Activated CD4-positive, alpha-beta T cell treated with anti-CD3 and anti-CD28 coated beads, Interleukin-10, Interleukin-2, amounts not matched to agents 100 ng/mL and 50 ng/mL, durations not matched to agents 16 hours and 8 hours (primary cell): ENCODE measurements around the gene DOLK.
"Not testable (repeated sequence)": the region's sequence is repeated elsewhere in the genome, so short reads cannot be mapped to it uniquely, and the experiment has no call there.

Source experiments
- DNase-seq: peaks from one replicate; pipeline ENCODE4 v3.0.0-alpha.2; 2020

DOLK gene

DNA sequence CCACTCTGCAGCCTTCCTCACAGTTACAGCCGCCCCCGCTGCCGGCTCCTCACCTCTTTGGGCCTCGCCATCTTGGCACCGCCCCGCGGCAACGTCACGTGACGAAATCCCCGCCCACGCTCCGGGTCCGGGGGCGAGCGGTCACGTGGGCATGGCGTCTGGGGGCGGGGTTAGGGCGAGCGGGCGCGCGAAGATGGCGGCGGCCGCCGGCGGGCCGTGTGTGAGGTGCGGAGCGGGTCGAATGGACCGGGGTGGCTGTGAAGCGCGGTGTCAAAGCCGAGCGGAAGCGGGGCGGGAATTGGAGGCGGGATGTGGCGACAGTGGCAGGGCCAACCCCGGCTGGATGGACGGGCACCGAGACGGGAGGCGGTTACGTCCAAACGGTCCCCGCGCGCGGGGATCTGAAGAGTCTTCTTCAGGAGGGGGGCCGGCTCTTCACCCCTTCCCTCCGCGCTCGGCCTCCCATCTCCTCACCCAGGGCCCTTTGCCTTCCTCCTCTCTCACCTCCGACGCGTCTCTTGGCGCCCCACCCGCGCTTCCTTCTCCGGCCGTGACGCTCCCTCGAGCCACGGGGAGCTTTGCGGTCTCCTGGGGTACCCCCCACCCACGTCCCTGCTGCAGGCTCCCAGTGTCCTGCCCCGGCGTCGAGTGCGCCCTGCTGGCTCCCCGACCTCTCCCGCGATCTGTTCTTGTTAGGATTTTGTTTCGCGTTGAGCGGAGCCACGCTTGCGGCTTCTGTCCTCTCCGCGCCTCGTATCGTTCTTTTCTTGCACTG, at the start of gene DOLK, which contains the start of gene NUP188:
Gene DOLK, minus strand, starts transcription at position 77 of the 775 bp plus-strand sequence. CDS start 300 bp downstream, outside the sequence.
Gene NUP188, plus strand, starts transcription at position 173 of the 775 bp plus-strand sequence. Its CDS starts 21 bp downstream, at position 194.
- peak; percentile 98 for DNase-seq

DNA sequence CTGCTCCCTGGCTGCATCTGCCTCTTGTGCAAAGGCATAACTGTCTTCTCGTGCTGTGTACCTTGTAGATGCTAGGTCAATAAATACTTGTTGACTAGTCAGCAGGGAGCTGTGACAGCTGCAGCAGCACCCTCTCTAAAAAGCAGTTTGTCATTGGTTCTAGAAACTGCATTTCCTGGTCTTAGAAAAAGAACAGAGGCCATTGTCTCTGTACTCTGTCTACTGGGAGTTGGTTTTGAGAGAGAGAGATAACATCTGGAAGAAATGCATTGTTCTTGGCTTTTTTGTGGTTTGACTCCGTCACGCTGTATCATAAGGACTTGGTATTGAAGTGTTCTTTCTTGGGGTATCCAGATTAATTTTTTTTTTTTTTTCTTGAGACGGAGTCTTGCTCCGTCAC, 48.4 kb upstream of the DOLK start:
- DNase-seq: no peak

DNA sequence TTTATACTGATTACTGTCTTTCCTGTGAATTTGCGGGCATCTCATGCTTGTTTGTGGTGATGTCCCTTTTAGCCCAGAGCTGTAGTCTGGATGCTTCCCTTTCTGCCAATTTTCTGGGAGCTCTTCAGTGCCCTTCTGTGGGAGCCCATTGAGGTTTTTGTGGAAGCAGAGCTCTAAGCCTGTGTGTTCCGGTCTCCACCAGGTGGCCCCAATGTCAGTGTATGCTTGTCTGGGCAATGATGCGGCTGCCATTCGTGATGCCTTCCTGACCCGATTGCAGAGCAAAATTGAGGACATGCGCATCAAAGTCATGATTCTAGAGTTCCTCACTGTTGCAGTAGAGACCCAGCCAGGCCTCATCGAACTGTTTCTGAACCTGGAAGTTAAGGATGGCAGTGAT, 45.6 kb upstream of the DOLK start:
- DNase-seq: no peak

DNA sequence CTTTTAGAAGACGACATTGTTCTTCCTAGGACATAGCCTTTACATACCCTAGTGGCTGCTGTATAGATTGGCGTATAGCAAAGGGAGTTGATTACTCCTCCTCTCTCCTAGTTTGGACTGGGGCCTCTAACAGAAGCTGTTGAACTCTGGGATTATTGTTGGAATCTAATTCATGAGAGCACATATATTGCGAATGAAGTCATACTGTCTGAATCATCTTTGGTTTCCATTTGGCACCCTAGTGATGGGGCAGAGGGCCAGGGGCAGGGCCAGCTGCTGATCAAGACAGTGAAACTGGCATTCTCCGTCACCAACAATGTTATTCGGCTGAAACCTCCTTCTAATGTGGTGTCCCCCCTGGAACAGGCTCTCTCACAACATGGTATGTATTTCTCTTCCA, 40.4 kb upstream of the DOLK start:
- no peak for DNase-seq

DNA sequence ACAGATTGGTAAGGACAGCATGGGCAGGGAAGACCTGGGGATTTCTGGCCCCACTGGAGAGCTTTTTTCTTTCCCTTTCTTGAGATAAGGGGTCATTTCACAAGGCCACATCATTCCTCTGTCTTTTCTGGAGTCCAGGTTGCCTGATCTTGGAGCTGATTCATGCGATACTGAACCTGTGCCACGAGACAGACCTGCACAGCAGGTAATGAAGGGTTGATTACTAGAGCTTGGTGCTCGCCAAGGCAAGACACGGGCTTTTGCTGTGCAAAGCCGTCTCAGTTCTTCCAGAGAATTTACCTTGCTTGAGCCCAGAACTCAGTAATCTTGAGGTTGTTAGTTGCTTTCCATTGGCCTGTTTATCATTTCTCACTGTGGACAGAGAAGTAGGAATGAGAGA, 39.3 kb upstream of the DOLK start:
- DNase-seq: no peak

DNA sequence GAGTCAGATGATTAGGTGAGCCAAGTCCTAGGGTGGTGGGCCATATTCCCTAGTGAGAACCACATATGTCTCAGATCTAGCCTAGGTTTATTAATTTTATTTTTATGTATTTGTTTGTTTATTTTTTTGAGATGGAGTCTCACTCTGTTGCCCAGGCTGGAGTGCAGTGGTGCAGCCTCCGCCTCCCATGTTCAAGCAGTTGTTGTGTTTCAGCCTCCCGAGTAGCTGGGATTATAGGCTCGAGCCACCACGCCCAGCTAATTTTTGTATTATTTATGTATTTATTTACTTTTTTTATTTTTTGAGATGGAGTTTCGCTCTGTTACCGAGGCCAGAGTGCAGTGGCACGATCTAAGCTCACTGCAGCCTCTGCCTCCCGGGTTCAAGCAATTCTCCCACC, 36.1 kb upstream of the DOLK start:
- DNase-seq: no peak

DNA sequence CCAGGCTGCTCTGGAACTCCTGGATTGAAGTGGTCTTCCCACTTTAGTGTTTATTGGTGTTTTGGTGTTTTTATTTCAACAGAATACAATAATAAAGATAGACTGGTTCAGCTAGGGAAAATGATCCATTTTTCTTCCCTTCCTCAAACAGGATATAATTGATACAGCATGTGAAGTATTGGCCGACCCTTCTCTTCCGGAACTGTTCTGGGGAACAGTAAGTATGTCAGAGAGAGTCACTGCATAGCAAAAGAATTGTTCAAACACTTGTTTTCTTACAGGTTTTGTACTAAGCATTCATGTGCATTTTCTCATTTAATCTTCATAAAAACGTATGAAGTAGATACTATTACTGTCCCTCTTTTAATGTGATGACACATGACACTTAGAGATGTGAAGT, 31.7 kb upstream of the DOLK start:
- no peak for DNase-seq

DNA sequence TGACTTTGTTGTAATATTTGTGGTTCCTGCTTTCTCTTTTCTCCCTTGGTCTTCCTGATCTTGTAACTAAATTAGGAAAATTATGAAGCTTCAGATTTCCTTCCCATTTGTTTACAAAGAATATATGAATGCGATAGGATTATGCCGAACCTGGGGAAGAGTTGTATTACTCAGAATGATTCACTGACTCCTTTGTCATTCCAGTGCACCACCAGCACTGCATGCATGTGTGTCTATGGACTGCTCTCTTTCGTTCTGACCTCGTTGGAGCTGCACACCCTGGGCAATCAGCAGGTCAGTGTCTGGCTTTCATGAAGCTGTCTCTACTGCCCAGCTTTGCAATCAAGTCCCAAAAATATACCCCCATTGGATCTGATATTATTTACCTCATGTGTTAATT, 25.6 kb upstream of the DOLK start:
- DNase-seq: no peak

DNA sequence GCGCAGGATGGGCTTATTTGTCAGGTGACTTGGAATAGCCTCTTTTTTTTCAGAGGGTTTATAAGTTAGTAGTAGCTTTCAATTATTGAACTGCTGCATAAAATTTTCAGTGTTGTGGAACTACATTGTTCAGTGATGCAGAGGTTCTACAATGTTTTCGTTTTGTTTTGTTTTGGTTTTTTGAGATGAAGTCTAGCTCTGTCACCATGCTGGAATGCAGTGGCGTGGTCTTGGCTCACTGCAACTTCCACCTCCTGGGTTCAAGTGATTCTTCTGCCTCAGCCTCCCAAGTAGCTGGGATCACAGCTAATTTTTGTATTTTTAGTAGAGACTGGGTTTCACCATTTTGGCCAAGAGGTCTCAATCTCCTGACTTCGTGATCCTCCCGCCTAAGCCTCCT, 22.1 kb upstream of the DOLK start:
- no peak for DNase-seq

DNA sequence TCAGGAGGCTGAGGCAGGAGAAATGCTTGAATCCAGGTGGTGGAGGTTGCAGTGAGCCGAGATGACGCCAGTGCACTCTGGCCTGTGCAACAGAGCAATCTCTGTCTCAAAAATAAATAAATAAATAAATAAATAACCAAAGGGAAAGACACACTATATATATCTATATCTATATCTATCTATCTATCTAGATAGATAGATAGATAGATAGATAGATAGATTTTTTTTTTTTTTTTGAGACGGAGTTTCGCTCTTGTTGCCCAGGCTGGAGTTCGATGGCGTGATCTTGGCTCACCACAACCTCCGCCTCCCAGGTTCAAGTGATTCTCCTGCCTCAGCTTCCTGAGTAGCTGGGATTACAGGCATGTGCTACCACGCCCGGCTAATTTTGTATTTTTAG, 14.0 kb upstream of the DOLK start:
- DNase-seq: not testable (repeated sequence)

DNA sequence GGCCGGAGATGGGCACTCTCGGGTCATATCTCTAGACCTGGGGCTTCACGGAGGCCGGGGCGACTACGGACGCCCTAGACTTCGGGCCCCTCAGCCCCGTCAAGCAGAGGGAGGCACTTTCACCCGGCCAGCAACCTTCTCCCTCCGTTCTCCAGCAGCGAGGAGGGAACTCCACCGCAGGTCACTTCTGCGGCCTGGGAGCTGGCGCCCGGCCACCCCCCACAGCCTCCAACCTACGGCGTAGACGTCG, 201 bp downstream of the DOLK start:
- DNase-seq: no peak

DNA sequence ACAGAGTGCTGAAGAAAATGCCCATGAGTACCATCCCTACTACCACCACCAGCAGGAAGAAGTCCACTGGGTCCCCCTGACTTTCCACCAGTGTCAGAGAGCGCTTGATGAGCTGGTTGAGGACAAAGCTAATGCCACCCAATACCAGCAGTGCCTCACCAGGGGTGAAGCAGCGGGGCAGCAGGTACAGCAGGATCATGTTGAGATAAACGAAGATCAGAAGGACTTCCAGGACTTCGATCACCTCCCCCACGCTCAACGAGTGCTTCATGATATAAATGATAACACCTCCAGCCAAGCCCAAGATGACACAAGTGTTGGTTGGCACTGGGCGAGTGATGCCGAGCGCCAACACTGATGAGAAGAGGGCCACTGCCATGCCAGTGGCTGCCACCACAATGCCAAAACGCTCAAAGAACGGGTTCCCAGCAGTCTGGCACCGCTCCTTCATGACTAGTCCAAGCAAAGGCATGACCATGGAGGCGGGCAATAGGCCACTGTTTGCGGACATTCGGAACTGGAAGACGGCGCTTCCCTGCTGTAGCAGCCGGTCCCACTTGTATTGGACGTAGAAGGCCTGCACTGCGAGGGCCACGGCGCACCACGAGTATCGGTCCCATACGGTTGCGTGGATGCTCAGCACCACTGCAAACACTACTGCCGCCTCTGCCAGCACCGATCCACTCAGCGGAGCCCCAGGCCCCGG, 679 bp downstream of the DOLK start:
- DNase-seq: peak; percentile 6

DNA sequence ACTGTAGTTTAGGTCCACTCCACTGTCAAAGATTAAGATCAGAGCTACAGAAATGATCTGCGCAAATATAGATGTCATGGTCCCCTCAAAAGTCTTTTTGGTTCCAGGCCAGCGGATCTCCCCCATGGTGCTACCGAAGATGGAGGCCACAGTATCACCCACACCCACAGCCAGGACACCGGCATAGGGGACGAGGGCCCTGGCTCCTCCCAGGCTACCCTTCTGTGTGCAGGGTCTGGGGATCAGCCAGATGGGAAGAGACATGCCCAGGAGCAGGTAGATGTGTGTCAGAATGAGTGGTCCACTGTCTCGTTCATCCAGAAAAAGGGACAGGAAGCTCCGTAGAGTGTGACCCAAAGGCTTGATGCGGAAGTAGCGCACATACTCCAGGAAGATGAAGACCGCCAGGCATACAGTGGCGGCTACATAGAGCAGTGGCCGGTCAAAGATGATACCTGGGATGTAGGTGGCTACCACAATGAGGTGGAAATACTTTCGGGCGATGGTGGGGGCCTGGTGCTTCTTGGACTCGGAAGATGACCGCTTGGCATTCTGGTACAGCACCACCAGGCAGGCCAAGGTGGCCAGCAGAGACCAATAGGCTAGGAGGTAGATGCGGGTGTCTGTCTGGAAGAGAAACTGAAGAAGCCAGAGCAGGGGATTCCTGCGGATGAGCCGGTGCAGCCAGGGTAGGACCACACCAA, 1.5 kb downstream of the DOLK start:
- no peak for DNase-seq

DNA sequence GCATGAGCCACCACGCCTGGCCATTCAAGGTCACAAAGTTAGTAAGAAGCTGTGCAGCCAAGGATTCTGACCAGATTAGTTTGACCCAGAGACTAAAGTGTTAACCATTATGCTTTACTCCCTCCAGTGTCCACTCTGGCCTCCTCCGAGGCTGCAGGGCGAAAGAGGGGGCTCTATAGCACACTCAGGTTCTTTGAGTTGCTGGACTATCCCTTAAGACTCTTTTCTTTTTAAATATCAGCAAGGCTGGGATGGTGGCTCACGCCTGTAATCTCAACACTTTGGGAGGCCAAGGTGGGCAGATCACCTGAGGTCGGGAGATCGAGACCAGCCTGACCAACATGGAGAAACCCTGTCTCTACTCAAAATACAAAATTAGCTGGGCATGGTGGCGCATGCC, 2.4 kb downstream of the DOLK start:
- not testable (repeated sequence) for DNase-seq

DNA sequence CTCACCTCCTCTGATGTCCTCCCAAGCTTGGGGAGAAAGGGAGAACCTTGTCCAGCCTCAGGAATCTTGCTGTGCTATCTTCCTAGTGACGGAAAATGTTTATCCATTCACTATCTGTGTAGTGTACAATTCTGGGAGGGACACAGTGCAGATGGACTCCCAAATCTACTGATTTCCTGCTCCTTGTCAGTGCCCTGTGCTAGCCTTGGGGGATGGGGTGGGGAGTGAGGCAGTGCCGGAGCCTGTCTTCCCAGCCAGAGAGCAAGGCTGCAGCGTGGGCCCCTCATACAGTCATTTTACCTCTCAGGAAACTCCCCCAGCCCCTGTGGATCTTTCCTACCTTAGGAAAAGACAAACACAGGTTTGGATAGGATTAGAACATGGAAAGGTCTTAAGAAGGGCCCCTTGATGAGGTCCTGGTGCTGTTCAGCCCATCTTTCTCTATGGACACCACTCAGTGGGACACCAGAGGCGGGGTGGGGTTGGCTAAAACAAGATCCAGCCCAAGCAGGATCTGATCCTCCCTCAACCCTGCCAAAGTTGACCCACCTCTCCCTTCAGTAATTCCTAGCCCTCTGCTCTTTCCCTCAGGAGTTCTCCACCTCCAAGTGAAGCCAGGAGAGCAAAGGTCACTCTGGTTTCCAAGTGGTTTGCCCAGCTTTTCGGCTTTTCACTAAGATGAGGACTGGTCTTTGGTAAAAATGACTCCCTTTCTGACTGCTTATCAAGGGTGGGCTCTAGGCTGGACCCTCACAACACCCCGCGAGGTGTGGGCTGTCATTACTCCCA, 3.4 kb downstream of the DOLK start:
- DNase-seq: no peak

DNA sequence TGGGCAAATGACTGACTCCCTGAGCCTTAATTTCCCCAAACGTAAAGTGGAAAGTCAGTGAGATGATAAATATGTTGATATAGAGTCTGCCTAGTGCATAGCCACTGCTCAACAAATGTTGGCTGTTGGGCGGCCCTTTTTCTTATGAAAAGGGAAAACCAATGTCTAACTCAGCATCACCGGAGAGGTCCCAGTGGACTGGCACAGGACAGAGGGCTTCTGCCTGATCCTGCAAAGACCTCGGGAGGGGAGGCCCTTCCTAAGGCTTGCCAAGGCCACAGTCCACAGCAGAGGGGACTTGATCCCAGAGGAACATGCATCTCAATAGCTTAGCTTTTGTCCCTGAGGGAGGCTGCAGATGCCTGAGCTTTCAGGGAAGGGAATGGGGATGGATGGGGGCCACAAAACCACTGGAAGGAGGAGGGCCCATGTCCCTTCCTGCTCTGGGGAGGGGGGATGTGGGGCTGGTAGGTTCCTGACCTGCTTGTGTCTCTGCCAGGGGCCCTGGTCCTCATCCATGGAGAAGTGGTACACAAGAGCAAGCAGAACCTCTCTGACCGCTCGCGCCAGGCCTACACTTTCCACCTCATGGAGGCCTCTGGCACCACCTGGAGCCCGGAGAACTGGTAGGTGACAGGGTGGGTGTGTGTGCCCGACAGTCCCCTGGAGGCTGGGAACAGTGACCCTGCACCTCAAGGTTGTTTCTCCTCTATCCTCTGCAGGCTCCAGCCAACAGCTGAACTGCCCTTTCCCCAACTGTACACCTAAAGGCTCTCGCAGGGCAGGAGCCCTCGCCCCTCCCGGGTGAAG, 6.3 kb downstream of the DOLK start:
- DNase-seq: no peak

DNA sequence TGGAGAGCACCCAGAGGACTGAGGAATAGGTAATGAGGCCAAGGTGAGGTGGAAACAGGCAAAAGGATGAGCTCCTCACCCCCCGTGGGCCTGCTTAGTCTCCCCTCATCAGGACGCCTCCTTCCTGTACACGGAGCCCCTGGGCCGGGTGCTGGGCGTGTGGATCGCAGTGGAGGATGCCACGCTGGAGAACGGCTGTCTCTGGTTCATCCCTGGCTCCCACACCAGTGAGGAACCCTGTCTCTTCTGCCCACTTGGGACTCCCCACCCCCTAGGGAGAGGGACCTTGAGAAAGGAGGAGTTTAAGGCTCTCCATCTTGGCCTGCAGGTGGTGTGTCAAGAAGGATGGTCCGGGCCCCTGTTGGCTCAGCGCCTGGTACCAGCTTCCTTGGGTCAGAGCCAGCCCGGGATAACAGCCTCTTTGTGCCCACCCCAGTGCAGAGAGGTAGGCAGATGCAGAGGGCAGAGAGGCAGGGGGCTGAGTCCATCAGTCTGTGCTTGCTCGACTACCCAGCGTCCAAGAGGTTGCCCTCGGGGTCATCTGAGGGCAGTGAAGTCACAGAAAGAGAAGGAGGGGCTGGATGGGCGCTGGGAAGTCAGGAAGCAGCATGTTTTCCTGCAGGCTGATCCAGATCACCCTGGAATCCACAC, 7.0 kb downstream of the DOLK start:
- no peak for DNase-seq

DNA sequence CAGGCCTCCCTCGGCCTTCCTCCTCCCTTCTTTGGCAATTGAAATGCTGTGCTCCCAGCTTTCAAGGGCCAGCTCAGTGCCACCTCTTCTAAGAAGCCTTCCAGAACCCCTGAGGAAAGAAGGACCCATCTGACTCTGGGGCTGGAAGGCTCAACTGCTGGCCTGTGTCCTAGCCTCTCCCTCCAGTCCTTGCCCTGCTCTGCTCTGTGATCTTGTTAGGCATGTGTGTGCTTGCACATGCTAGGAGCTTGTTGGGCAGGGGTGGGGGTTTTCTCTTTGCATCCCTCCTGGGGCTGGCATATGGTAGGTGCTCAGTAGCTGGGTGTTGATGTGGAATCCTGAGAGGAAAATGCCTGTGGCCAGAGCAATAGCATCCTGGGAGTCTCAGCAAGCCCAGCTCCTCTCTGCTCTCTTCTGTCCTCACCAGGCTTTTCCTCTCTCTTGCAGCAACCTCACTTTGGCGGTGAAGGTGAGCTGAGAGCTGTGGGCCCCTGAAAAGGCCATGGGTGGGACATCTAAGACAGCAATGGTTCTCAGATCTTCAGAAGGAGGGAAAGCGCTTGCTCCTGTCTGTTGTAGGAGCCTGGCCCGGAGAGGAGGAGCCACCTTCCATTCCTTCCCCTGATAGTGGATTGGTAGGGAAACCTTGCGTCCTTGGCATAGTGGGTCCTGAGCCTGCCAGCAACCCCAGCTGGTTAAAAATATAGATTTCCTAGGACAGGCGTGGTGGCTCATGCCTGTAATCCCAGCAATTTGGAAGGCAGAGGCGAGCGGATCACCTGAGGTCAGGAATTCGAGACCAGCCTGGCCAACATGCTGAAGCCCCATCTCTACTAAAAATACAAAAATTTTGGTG, 9.9 kb downstream of the DOLK start:
- no peak for DNase-seq

DNA sequence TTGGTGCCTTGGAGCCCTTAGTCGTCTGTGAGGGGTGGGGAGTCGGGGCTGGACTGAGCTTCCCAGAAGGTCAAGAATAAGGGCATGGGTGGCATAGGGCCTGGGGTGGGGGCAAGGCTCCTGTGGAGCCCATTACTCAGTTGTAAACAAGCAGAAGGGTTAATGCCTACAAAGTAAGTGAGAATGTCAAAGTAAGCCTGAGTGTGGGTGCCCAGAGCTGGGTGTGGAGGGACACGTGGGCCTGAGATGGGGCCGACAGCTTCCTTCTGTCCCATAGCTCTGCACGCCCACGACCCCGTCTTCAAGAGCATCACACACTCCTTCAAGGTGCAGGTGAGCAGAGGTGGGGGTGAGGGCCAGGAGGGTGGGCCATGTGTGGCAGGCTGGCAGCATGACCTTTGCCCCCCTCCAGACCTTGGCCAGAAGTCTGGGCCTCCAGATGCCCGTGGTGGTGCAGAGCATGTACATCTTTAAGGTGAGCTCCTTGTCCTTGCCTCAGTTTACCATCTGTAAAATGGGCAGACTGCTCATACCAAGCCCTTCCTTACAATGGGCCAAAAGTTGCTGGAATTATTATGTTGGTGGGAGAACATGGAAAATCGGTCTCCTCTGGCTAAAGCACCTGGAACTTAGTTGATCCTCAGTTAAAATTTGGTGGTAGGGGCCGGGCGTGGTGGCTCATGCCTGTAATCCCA, 11.1 kb downstream of the DOLK start:
- DNase-seq: no peak

DNA sequence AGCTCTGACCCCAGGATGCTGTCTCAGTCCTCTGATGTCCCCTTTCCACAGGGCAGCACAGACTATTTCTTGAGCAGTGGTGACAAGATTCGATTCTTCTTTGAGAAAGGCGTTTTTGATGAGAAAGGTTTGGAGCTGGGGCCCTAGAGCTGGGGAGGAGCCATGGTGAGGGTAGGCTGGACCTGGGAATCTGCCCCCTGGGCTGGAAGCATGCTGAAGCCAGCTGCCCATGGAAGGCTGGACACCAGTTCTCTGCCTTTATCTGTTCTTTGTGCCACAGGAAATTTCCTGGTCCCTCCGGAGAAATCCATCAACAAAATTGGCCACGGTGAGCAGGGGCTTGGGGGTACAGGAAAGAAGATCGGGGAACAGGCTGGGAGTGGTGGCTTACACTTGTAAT, 13.7 kb downstream of the DOLK start:
- no peak for DNase-seq
